ENCODE results near the gene CBARP. TPM values are rescaled to one million over a fixed set of nuclear protein-coding genes. Genes with fewer than 3 reads are reported as not detected.

Gene CBARP
- total RNA-seq, 2 experiments from 2014 or later, result 0.49 to 0.86 TPM

- no peak overlapping the region for H3K4me3 Mint-ChIP-seq
- no peaks in the 10 kb centered on the region for H3K27me3 Mint-ChIP-seq
- TF ChIP-seq CTCF (IDR thresholded peaks at IDR 0.05), result no peak
- intact Hi-C loops (cut with micrococcal nuclease), result no loop called here
- CTCF ChIA-PET, result interaction anchor here (0.9 to 1.8 kb wide), 3 partner anchors 7 to 108 kb away, joined by 3 to 5 read pairs (median 3); no protein-coding TSS in a partner anchor
- no peak overlapping the region for H3K27ac Mint-ChIP-seq
- no peak for ATAC-seq
- no peaks in the 10 kb centered on the region for H3K9me3 Mint-ChIP-seq
- POLR2A ChIA-PET, result interaction anchor here (1.0 kb wide), 2 partner anchors 12 to 15 kb away, joined by 3 to 4 read pairs; no protein-coding TSS in a partner anchor
- H3K36me3 Mint-ChIP-seq (ENCODE audit: low read depth), result no peaks in the 10 kb centered on the region
- no peak for DNase-seq
- peaks cover under 1% of the 10 kb centered on the region for H3K4me1 Mint-ChIP-seq (ENCODE audit: low read depth)
These were observed 16.6 kb downstream of the CBARP start for GRCh38 chr19:1220976-1221903.

DNA sequence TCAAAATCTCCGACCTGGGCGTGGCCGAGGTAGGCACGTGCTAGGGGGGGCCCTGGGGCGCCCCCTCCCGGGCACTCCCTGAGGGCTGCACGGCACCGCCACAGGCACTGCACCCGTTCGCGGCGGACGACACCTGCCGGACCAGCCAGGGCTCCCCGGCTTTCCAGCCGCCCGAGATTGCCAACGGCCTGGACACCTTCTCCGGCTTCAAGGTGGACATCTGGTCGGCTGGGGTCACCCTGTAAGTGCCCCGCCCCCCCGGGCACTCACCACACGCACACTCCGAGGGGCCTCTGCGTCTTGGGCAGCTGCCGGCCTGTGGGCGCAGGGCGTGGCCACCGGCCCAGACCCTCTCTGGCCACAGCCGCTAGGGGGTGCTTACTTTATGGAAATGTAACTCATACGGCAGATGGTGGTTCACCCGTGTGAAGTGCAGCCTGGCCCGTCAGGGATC, 17.3 kb downstream of the CBARP start:
- Mint-ChIP-seq H3K4me1 (ENCODE audit: low read depth) (peaks cover 3% of the 10 kb centered on the region), H3K27ac (no peak overlapping the region), H3K9me3 (no peaks in the 10 kb centered on the region), H3K36me3 (ENCODE audit: low read depth) (no peaks in the 10 kb centered on the region), H3K27me3 (no peaks in the 10 kb centered on the region), H3K4me3 (no peak overlapping the region)
- CTCF ChIA-PET, result interaction anchor here (0.9 kb wide), 1 partner anchor 24 kb away, joined by 3 read pairs; no protein-coding TSS in a partner anchor
- TF ChIP-seq CTCF (IDR thresholded peaks at IDR 0.05), result no peak
- ATAC-seq, result no peak
- intact Hi-C loops (cut with micrococcal nuclease), result no loop called here
- DNase-seq, result no peak
- POLR2A ChIA-PET, result interaction anchor here (1.0 kb wide), 2 partner anchors 11 to 16 kb away, joined by 3 to 4 read pairs; no protein-coding TSS in a partner anchor

DNA sequence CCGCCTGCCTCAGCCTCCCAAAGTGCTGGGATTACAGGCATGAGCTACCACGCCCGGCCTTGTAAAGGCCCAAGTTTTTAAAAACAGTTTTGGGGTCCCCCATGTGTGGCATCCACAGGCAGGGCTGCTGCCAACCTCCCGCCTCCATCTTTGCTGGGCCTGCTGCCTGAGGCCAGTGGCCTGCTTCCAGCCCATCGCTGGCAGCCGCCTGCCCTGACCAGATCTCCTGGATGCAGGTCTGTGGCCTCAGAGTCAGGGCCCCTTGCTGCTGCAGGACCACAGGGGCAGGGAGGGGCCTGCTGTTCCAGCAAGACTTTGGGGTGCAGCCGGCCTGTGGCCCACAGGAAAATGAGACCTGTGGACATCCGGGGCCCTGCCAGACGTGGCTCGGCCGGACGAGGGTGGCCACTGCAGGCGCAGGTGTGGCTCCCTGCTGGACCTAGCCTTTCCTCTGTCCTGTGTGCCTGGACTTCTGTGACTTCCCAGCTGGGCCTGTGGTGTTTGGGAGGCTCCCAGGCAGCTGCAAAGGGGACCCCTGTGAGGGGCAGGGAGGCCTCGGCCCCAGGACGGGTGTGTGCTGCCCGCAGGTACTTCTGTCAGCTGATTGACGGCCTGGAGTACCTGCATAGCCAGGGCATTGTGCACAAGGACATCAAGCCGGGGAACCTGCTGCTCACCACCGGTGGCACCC, 17.9 kb downstream of the CBARP start:
- Mint-ChIP-seq H3K27me3 (no peaks in the 10 kb centered on the region), H3K36me3 (ENCODE audit: low read depth) (no peaks in the 10 kb centered on the region), H3K4me3 (no peak overlapping the region), H3K4me1 (ENCODE audit: low read depth) (peaks cover 3% of the 10 kb centered on the region), H3K9me3 (no peaks in the 10 kb centered on the region), H3K27ac (no peak overlapping the region)
- TF ChIP-seq CTCF (IDR thresholded peaks at IDR 0.05), result no peak
- no peak for DNase-seq
- intact Hi-C loops (cut with micrococcal nuclease), result no loop called here
- no peak for ATAC-seq
- ChIA-PET POLR2A (no interaction called here), CTCF (no interaction called here)

DNA sequence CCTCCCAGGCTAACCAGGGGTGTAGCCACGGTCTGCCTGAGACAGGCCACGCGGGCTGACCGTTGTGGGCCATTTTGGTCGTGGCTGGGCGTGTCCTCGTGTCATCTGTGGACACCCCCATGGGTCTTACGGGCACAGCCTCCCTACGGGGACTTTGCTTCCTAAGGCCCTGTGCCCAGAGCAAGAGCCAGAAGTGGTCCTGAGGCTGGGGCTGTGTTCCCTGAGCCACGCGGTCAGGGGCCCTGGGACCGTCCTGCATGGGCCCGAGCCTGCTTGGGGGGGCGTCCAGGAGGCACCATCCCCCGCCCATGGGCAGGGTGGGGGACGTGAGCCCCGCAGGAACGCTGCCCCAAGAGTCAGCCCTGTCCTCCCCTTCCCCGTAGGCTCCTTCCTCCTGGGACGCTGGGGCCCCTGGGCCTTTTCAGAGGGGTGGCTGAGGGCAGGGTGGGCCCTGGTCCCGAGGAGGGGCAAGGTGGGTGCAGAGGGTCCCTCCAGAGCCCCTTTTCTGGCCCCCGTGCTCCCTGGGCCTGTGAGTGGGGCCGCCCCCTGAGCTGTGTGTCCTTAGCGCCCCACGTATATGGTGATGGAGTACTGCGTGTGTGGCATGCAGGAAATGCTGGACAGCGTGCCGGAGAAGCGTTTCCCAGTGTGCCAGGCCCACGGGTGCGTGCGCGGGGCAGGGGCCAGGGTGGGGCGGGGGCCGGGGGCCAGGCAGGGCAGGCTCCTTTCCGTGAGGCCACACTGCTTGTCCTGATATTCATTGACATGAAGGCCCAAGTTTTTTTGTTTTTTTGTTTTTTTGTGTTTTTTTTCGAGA, 18.8 kb downstream of the CBARP start:
- ChIA-PET POLR2A (no interaction called here), CTCF (interaction anchor here (1.2 to 2.5 kb wide), 2 partner anchors 22 to 26 kb away, joined by 3 to 7 read pairs; partner anchors contain the start of gene ATP5F1D)
- intact Hi-C loops (cut with micrococcal nuclease), result no loop called here
- DNase-seq (no peak), ATAC-seq (no peak)
- Mint-ChIP-seq H3K27me3 (no peaks in the 10 kb centered on the region), H3K36me3 (ENCODE audit: low read depth) (no peaks in the 10 kb centered on the region), H3K4me3 (no peak overlapping the region), H3K9me3 (no peaks in the 10 kb centered on the region), H3K4me1 (ENCODE audit: low read depth) (peaks cover 7% of the 10 kb centered on the region), H3K27ac (no peak overlapping the region)
- TF ChIP-seq CTCF (IDR thresholded peaks at IDR 0.05), result no peak

Measured in activated CD8-positive, alpha-beta T cell treated with anti-CD3 and anti-CD28 coated beads for 36 hours (primary cell).